H1 (cell line): ENCODE results near the gene KRTAP4-9. TPM values are rescaled to one million over a fixed set of nuclear protein-coding genes. Genes with fewer than 3 reads are reported as not detected.
"Not testable (repeated sequence)": the region's sequence is repeated elsewhere in the genome, so short reads cannot be mapped to it uniquely, and the experiment has no call there.

Experiments used
- CTCF ChIA-PET: fragments of 300-600 bp; sonication (Branson Sonifier 250); formaldehyde crosslinking; loops from one replicate; lab custom pipeline; 2021; ENCODE audit not compliant: partially characterized antibody; lab: Charles Lee
- POLR2A ChIA-PET: fragments of 300-600 bp; sonication (Branson Sonifier 250); formaldehyde crosslinking; loops from one replicate; lab custom pipeline; 2021; ENCODE audit warnings: inconsistent platforms; ENCODE audit not compliant: partially characterized antibody; lab: Charles Lee
- DNase-seq, 2 experiments: peaks; one replicate each; pipeline versions ENCODE4 v3.0.0 to v3.0.0-alpha.2; 2010 to 2022; ENCODE audit warnings: low spot score in 2 of 2, low read depth in 1 of 2, mixed read lengths in 1 of 2
- FAIRE-seq: peaks from 2 replicates; lab custom pipeline; 2011; peaks lifted over from hg19 to GRCh38; lab: Jason Lieb, UNC
- H2AFZ ChIP-seq: 2 replicates; pipeline ENCODE4 v1.8.1; 2012; ENCODE audit warnings: low read length, inconsistent platforms
- H2AK5ac ChIP-seq: 2 replicates; pipeline ENCODE4 v1.6.1; 2013; ENCODE audit warnings: low read depth, low read length
- H2BK120ac ChIP-seq: replicated peaks from 2 replicates; pipeline ENCODE3; 2013; ENCODE audit warnings: low read depth, low read length, inconsistent platforms
- H2BK12ac ChIP-seq: 2 replicates; pipeline ENCODE4 v1.6.1; 2013; ENCODE audit warnings: low read depth, low read length
- H2BK15ac ChIP-seq: 2 replicates; pipeline ENCODE4 v1.6.1; 2013; ENCODE audit warnings: low read length
- H2BK20ac ChIP-seq: 2 replicates; pipeline ENCODE4 v1.6.1; 2013; ENCODE audit warnings: low read length
- H2BK5ac ChIP-seq: 2 replicates; pipeline ENCODE4 v1.6.1; 2013; ENCODE audit warnings: low read depth, low read length
- H3K14ac ChIP-seq: 2 replicates; pipeline ENCODE4 v1.6.1; 2013; ENCODE audit warnings: inconsistent platforms; ENCODE audit not compliant: insufficient read length
- H3K18ac ChIP-seq: 2 replicates; pipeline ENCODE4 v1.6.1; 2013; ENCODE audit warnings: low read length; ENCODE audit errors: extremely low read depth
- H3K23ac ChIP-seq: 2 replicates; pipeline ENCODE4 v1.6.1; 2013; ENCODE audit warnings: inconsistent platforms; ENCODE audit not compliant: insufficient read length
- H3K23me2 ChIP-seq: 2 replicates; pipeline ENCODE4 v1.6.1; 2013; ENCODE audit warnings: low read depth, low read length
- H3K27ac ChIP-seq: 2 replicates; pipeline ENCODE4 v1.6.1; 2011; ENCODE audit warnings: low read depth, low read length, inconsistent platforms
- H3K27me3 ChIP-seq, 4 experiments: replicated peaks in 1 of 4; 1 replicate in 1 of 4; 2 replicates in 3 of 4; pipeline versions ENCODE4 v1.6.1 to v1.8.1; 2011 to 2013; ENCODE audit warnings: low read length in 3 of 4, mild to moderate bottlenecking in 3 of 4, inconsistent platforms in 2 of 4, mixed read lengths in 2 of 4, moderate library complexity in 1 of 4; ENCODE audit not compliant: control insufficient read depth in 3 of 4, insufficient read depth in 3 of 4; ENCODE audit errors: extremely low read depth in 1 of 4
- H3K36me3 ChIP-seq, 4 experiments: 2 replicates each; pipeline versions ENCODE4 v1.6.1 to v1.8.1; 2011 to 2013; ENCODE audit warnings: mild to moderate bottlenecking in 4 of 4, low read length in 3 of 4, moderate library complexity in 2 of 4, control low read depth in 1 of 4, inconsistent platforms in 1 of 4; ENCODE audit not compliant: insufficient read depth in 4 of 4, control insufficient read depth in 2 of 4
- H3K4ac ChIP-seq: replicated peaks from 2 replicates; pipeline ENCODE3; 2013; ENCODE audit warnings: low read length, low read depth, mixed read lengths, inconsistent platforms; ENCODE audit not compliant: insufficient read length
- H3K4me1 ChIP-seq, 4 experiments: replicated peaks in 1 of 4; 1 replicate in 1 of 4; 2 replicates in 3 of 4; pipeline versions ENCODE4 v1.6.1 to v1.8.1; 2011 to 2013; ENCODE audit warnings: low read length in 3 of 4, inconsistent platforms in 2 of 4, mixed read lengths in 1 of 4; ENCODE audit not compliant: insufficient read depth in 4 of 4, control insufficient read depth in 3 of 4
- H3K4me2 ChIP-seq, 2 experiments: 2 replicates each; pipeline versions ENCODE4 v1.6.1 to v1.8.1; 2011 to 2013; ENCODE audit warnings: low read depth in 2 of 2, low read length in 2 of 2, control low read depth in 1 of 2, inconsistent platforms in 1 of 2, mild to moderate bottlenecking in 1 of 2; ENCODE audit not compliant: insufficient read depth in 1 of 2
- H3K4me3 ChIP-seq, 4 experiments: fragments of 200-600, 300-600 bp in 1 of 4; sonication (generic), shearing (Covaris generic), sonication (Bioruptor Twin) in 1 of 4; 2 replicates each; pipeline versions ENCODE4 v1.5.1 to v1.8.1; 2011 to 2016; ENCODE audit warnings: low read length in 4 of 4, low read depth in 3 of 4, control low read depth in 2 of 4, inconsistent platforms in 2 of 4, mild to moderate bottlenecking in 2 of 4, mixed read lengths in 1 of 4, moderate library complexity in 1 of 4; ENCODE audit not compliant: insufficient read depth in 2 of 4; ENCODE audit errors: extremely low read depth in 1 of 4
- H3K56ac ChIP-seq: replicated peaks from 2 replicates; pipeline ENCODE3; 2013; ENCODE audit warnings: low read depth, mild to moderate bottlenecking, mixed read lengths, low read length, inconsistent platforms; ENCODE audit not compliant: insufficient read length
- H3K79me1 ChIP-seq: 2 replicates; pipeline ENCODE4 v1.6.1; 2013; ENCODE audit warnings: low read depth, low read length, control low read depth
- H3K79me2 ChIP-seq, 2 experiments: 2 replicates each; pipeline versions ENCODE4 v1.6.1 to v1.8.1; 2012 to 2013; ENCODE audit warnings: low read length in 2 of 2, mild to moderate bottlenecking in 2 of 2, inconsistent platforms in 1 of 2; ENCODE audit not compliant: insufficient read depth in 2 of 2, control insufficient read depth in 1 of 2
- H3K9ac ChIP-seq, 4 experiments: replicated peaks in 1 of 4; 1 replicate in 1 of 4; 2 replicates in 3 of 4; pipeline versions ENCODE4 v1.6.1 to v1.8.1; 2011 to 2013; ENCODE audit warnings: low read depth in 3 of 4, low read length in 3 of 4, control low read depth in 2 of 4, mild to moderate bottlenecking in 2 of 4, moderate library complexity in 2 of 4, inconsistent platforms in 1 of 4; ENCODE audit errors: extremely low read depth in 1 of 4
- H3K9me3 ChIP-seq, 2 experiments: 2 replicates each; pipeline versions ENCODE4 v1.6.1 to v1.8.1; 2012 to 2013; ENCODE audit warnings: mild to moderate bottlenecking in 2 of 2, moderate library complexity in 2 of 2, control low read depth in 1 of 2, inconsistent platforms in 1 of 2, low read depth in 1 of 2, low read length in 1 of 2, mixed read lengths in 1 of 2; ENCODE audit not compliant: insufficient read depth in 2 of 2
- H4K20me1 ChIP-seq, 2 experiments: replicated peaks in 1 of 2; 2 replicates each; pipeline versions ENCODE3 to v1.8.1; 2011 to 2013; ENCODE audit warnings: inconsistent platforms in 2 of 2, low read length in 2 of 2, mild to moderate bottlenecking in 1 of 2; ENCODE audit not compliant: insufficient read depth in 2 of 2, control insufficient read depth in 1 of 2
- H4K5ac ChIP-seq: 2 replicates; pipeline ENCODE4 v1.6.1; 2013; ENCODE audit warnings: low read length, low read depth, mixed read lengths, inconsistent platforms; ENCODE audit not compliant: insufficient read length
- H4K8ac ChIP-seq: 2 replicates; pipeline ENCODE4 v1.8.0; 2013; ENCODE audit warnings: mild to moderate bottlenecking, moderate library complexity, low read length, inconsistent platforms; ENCODE audit not compliant: insufficient read depth; ENCODE audit errors: extremely low read depth
- H4K91ac ChIP-seq: replicated peaks from 2 replicates; pipeline ENCODE3; 2013; ENCODE audit warnings: low read length, mixed read lengths, inconsistent platforms; ENCODE audit not compliant: insufficient read length
- WGBS, 2 experiments: shearing (Covaris generic) in 1 of 2; methylation state at CpG; one replicate each; pipeline versions ENCODE4 v1.1.6 to v1.1.7; 2013 to 2015; ENCODE audit warnings: low lambda C conversion rate in 2 of 2, mixed read lengths in 2 of 2, inconsistent platforms in 1 of 2, low coverage in 1 of 2, missing lambda C conversion rate in 1 of 2; ENCODE audit not compliant: insufficient replicate concordance in 2 of 2, insufficient coverage in 1 of 2, insufficient read length in 1 of 2; ENCODE audit errors: extremely low coverage in 1 of 2, missing lambda C conversion rate in 1 of 2; 5-methylcytosine and 5-hydroxymethylcytosine counted together
- polyA plus RNA-seq, 7 experiments: library from polyadenylated mRNA; depleted of rRNA in 3 of 7; stranded (reverse) in 5 of 7; unstranded in 2 of 7; fragments of >200 nt in 5 of 7; fragments of 200-250 nt in 2 of 7; gene quantifications; 1 replicate in 5 of 7; 2 replicates in 1 of 7; 4 replicates in 1 of 7; pipeline versions ENCODE4 v1.2.1 to v1.2.3, GENCODE V29; 2011 to 2013; ENCODE audit warnings: missing spikeins in 2 of 7, mixed read lengths in 2 of 7
- total RNA-seq: library from RNA; stranded (reverse); fragmentation: NEBNext Ultra II Directional; extraction: Animal tissue kit (Norgen Biotek cat#: 25700); gene quantifications from 2 replicates; pipeline ENCODE4 v1.2.1, GENCODE V29; 2021

KRTAP4-9 gene
- total and polyA plus RNA-seq, 2 of the 8 experiments (the other 6 are each of a cell fraction or from before 2014, with no cell fraction given), result not detected

DNA sequence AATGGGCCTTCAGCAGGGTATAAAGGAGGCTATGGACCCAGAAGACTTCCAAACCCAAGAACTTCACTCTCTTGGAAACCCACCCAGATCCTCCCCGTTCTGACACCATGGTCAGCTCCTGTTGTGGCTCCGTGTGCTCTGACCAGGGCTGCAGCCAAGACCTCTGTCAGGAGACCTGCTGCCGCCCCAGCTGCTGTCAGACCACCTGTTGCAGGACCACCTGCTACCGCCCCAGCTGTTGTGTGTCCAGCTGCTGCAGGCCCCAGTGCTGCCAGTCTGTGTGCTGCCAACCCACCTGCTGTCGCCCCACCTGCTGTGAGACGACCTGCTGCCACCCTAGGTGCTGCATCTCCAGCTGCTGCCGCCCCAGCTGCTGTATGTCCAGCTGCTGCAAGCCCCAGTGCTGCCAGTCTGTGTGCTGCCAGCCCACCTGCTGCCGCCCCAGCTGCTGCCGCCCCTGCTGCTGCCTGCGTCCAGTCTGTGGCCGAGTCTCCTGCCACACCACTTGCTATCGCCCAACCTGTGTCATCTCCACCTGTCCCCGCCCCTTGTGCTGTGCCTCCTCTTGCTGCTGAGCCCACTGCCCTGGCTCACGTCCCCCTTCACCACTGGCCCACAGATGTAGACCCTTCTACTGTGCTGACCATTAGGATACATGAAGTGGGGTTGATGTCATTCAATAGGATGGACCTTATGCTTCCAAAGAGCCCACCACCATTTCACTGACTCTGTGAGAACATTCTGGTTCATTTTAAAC, 20.9 kb upstream of the KRTAP4-9 start, which contains the start of gene KRTAP4-7:
Gene KRTAP4-7 (plus strand): TSS at position 51 of the 757 bp plus-strand sequence. CDS start 57 bp downstream, at position 108.
- H2BK15ac ChIP-seq, H2BK5ac ChIP-seq, H3K23ac ChIP-seq, H3K23me2 ChIP-seq, H4K5ac ChIP-seq, H3K36me3 ChIP-seq, H3K9ac ChIP-seq, POLR2A ChIA-PET, DNase-seq, H2BK12ac ChIP-seq, H3K79me1 ChIP-seq, FAIRE-seq, H2BK20ac ChIP-seq, H3K9me3 ChIP-seq, H2AFZ ChIP-seq, H2BK120ac ChIP-seq, H3K4me1 ChIP-seq, H3K18ac ChIP-seq, H4K20me1 ChIP-seq, H3K56ac ChIP-seq, H4K8ac ChIP-seq, H3K4me2 ChIP-seq, H3K27ac ChIP-seq, H3K79me2 ChIP-seq, H3K14ac ChIP-seq, H3K27me3 ChIP-seq, H2AK5ac ChIP-seq, H4K91ac ChIP-seq, H3K4me3 ChIP-seq, H3K4ac ChIP-seq: not testable (repeated sequence)
- 90% methylated on average over 7 of the region's 14 CpGs; no CpG with 5 or more reads in 1 of the 2 experiments for WGBS, 2 experiments
- CTCF ChIA-PET, result interaction anchor here (0.6 kb wide), 1 partner anchor 206 kb away, joined by 3 read pairs; no protein-coding TSS in a partner anchor
